GM12878 (cell line): ENCODE data around the gene ADAMTS2. TPM values are rescaled to one million over a fixed set of nuclear protein-coding genes. Genes with fewer than 3 reads are reported as not detected.

Experiments used
- ATAC-seq: fragments of 200-7000 bp; cut with Tn5 transposase; 3 replicates; pipeline ENCODE4 v1.9.1; 2020; ENCODE audit warnings: mild to moderate bottlenecking, moderate library complexity
- BruUV-seq: library from RNA; stranded (reverse); fragments of 400-500 nt; replicated peaks from 2 replicates; lab custom pipeline; 2021; lab: Mats Ljungman, UMichigan
- CTCF ChIA-PET: fragments of 300-600 bp; sonication (Branson Sonifier 250); formaldehyde crosslinking; extraction: SDS; loops from one replicate; lab custom pipeline; 2021; ENCODE audit warnings: inconsistent platforms; lab: Yijun Ruan, JAX
- POLR2A ChIA-PET: fragments of 350-600 bp; formaldehyde crosslinking; extraction: SDS; loops from one replicate; lab custom pipeline; 2021; ENCODE audit warnings: inconsistent platforms; lab: Charles Lee
- RAD21 ChIA-PET: fragments of 300-600 bp; sonication (Branson Sonifier 250); formaldehyde crosslinking; loops from one replicate; lab custom pipeline; 2023; ENCODE audit warnings: antibody characterized with exemption; ENCODE audit not compliant: unreplicated experiment; lab: Charles Lee
- SMC1A ChIA-PET: fragments of 300-600 bp; sonication (Branson Sonifier 250); formaldehyde crosslinking; loops from one replicate; lab custom pipeline; 2023; ENCODE audit not compliant: unreplicated experiment, uncharacterized antibody; lab: Charles Lee
- DNase-seq: peaks from one replicate; pipeline ENCODE4 v3.0.0-alpha.2; 2011; ENCODE audit warnings: low read depth, low spot score
- FAIRE-seq: peaks from 3 replicates; lab custom pipeline; 2011; peaks lifted over from hg19 to GRCh38; lab: Jason Lieb, UNC
- H2AFZ ChIP-seq: 2 replicates; pipeline ENCODE4 v1.6.0; 2011; ENCODE audit warnings: low read depth, low read length, control low read depth; ENCODE audit not compliant: control insufficient read depth
- H3K27ac ChIP-seq: 2 replicates; pipeline ENCODE4 v1.5.1; 2011; ENCODE audit warnings: control low read depth; ENCODE audit not compliant: control insufficient read depth, insufficient read depth
- H3K27me3 ChIP-seq, 2 experiments: replicated peaks in 1 of 2; 2 replicates each; pipeline versions ENCODE4 v1.6.0 to v1.6.1; 2011; ENCODE audit warnings: low read length in 1 of 2; ENCODE audit not compliant: control insufficient read depth in 2 of 2, insufficient read depth in 2 of 2
- H3K36me3 ChIP-seq, 2 experiments: 2 replicates each; pipeline ENCODE4 v1.5.1; 2011; ENCODE audit warnings: low read length in 1 of 2; ENCODE audit not compliant: control insufficient read depth in 2 of 2, insufficient read depth in 2 of 2
- H3K4me1 ChIP-seq: 2 replicates; pipeline ENCODE4 v1.6.1; 2011; ENCODE audit warnings: mild to moderate bottlenecking, low read length, moderate library complexity, mixed read lengths; ENCODE audit not compliant: control insufficient read depth, insufficient read depth
- H3K4me2 ChIP-seq: 2 replicates; pipeline ENCODE4 v1.6.0; 2011; ENCODE audit warnings: control low read depth; ENCODE audit not compliant: control insufficient read depth, insufficient read depth
- H3K4me3 ChIP-seq: fragments of 200-600 bp; sonication (generic); 2 replicates; pipeline ENCODE4 v1.5.1; 2016
- H3K79me2 ChIP-seq: 2 replicates; pipeline ENCODE4 v1.6.0; 2011; ENCODE audit warnings: low read length; ENCODE audit not compliant: control insufficient read depth, insufficient read depth
- H3K9ac ChIP-seq: 2 replicates; pipeline ENCODE4 v1.8.0; 2011; ENCODE audit warnings: low read length, control low read depth, mixed read lengths; ENCODE audit not compliant: control insufficient read depth, insufficient read depth
- H3K9me3 ChIP-seq: replicated peaks from 3 replicates; pipeline ENCODE4 v1.5.1; 2011; ENCODE audit warnings: mild to moderate bottlenecking, low read length; ENCODE audit not compliant: control insufficient read depth, insufficient read depth
- H4K20me1 ChIP-seq: 2 replicates; pipeline ENCODE4 v1.6.0; 2011; ENCODE audit not compliant: control insufficient read depth, insufficient read depth
- CHD1 ChIP-seq: IDR thresholded peaks from 2 replicates; pipeline ENCODE4 v1.6.1; 2012; ENCODE audit warnings: low read depth, low read length, improper control_type of control experiment
- CREM ChIP-seq: IDR thresholded peaks from 2 replicates; pipeline ENCODE4 v1.6.1; 2014; ENCODE audit warnings: antibody characterized with exemption, low read depth
- IRF3 ChIP-seq: fragments of 450-650 bp; IDR thresholded peaks from 2 replicates; pipeline ENCODE4 v1.6.1; 2014; ENCODE audit warnings: mild to moderate bottlenecking
- NFYB ChIP-seq: IDR thresholded peaks from 2 replicates; pipeline ENCODE4 v1.6.1; 2011; ENCODE audit warnings: low read depth, mild to moderate bottlenecking, low read length, improper control_type of control experiment, moderate library complexity; ENCODE audit not compliant: insufficient read depth
- PKNOX1 ChIP-seq: fragments of 450-650 bp; IDR thresholded peaks from 2 replicates; pipeline ENCODE4 v1.6.1; 2016; ENCODE audit warnings: mild to moderate bottlenecking
- RCOR1 ChIP-seq: conservative IDR thresholded peaks from 2 replicates; pipeline ENCODE4 v1.6.1; 2012; ENCODE audit warnings: low read depth, low read length, improper control_type of control experiment
- SRF ChIP-seq, 2 experiments: IDR thresholded peaks; 2 replicates each; pipeline ENCODE4 v1.6.1; 2011; ENCODE audit warnings: low read depth in 2 of 2, low read length in 2 of 2, mild to moderate bottlenecking in 1 of 2, moderate library complexity in 1 of 2
- TARDBP ChIP-seq: IDR thresholded peaks from 2 replicates; pipeline ENCODE4 v1.6.1; 2016; ENCODE audit warnings: borderline replicate concordance
- USF2 ChIP-seq: IDR thresholded peaks from 2 replicates; pipeline ENCODE4 v1.6.1; 2011; ENCODE audit warnings: low read depth, low read length, improper control_type of control experiment, borderline replicate concordance
- ZBED1 ChIP-seq: IDR thresholded peaks from 2 replicates; pipeline ENCODE4 v1.6.1; 2016; ENCODE audit warnings: borderline replicate concordance
- ZNF274 ChIP-seq: IDR thresholded peaks from one replicate; pipeline ENCODE4 v1.8.0; 2011; ENCODE audit not compliant: insufficient read length, insufficient read depth
- ZNF592 ChIP-seq: fragments of 450-650 bp; IDR thresholded peaks from 2 replicates; pipeline ENCODE4 v1.6.1; 2017; ENCODE audit warnings: mild to moderate bottlenecking, moderate library complexity
- ZSCAN29 ChIP-seq: fragments of 450-650 bp; IDR thresholded peaks from 2 replicates; pipeline ENCODE4 v1.6.1; 2017; ENCODE audit warnings: mild to moderate bottlenecking, moderate library complexity
- WGBS: methylation state at CpG from one replicate; pipeline ENCODE4 v1.1.6; 2016; ENCODE audit warnings: low lambda C conversion rate; ENCODE audit not compliant: insufficient replicate concordance, insufficient coverage; ENCODE audit errors: missing lambda C conversion rate; 5-methylcytosine and 5-hydroxymethylcytosine counted together
- in situ Hi-C: fragments of 300-500 bp; cut with MboI; formaldehyde crosslinking; loops from 9 replicates; pipeline ENCODE4 v1.14.3; 2018; ENCODE audit warnings: mixed read lengths
- intact Hi-C: fragments of 100-400 bp; cut with micrococcal nuclease; formaldehyde crosslinking; loops from one replicate; pipeline ENCODE4 v1.14.2; 2022; ENCODE audit not compliant: unreplicated experiment
- polyA plus RNA-seq, 11 experiments: library from polyadenylated mRNA; depleted of rRNA in 4 of 11; unstranded in 6 of 11; stranded (reverse) in 5 of 11; fragments of >200 nt; fragmentation: Nextera tagmentation in 4 of 11; fragmentation: Illumina TruSeq in 1 of 11; extraction: Ambion mirVana in 4 of 11; extraction: Trizol in 1 of 11; gene quantifications; 1 replicate in 1 of 11; 2 replicates in 10 of 11; pipeline versions ENCODE4 v1.2.1 to v1.2.3, GENCODE V29; 2011 to 2016; ENCODE audit warnings: inconsistent platforms in 2 of 11, missing spikeins in 2 of 11, low read depth in 1 of 11
- total RNA-seq, 4 experiments: library from RNA; depleted of rRNA in 3 of 4; stranded (reverse); fragments of >200 nt in 3 of 4; fragmentation: Illumina TruSeq in 1 of 4; extraction: Trizol in 1 of 4; gene quantifications; 2 replicates each; pipeline versions ENCODE4 v1.2.1 to v1.2.3, GENCODE V29; 2013 to 2021

Gene ADAMTS2
- total and polyA plus RNA-seq, 10 of the 15 experiments (the other 5 are each of a cell fraction or from before 2014, with no cell fraction given) = 0.03 to 0.05 TPM; not detected in 8

GRCh38 chr5:179318221-179318955 lies 26.9 kb downstream of the ADAMTS2 start:
- H3K79me2 ChIP-seq = no peaks in the 10 kb centered on the region
- DNase-seq (no peak), ATAC-seq (no peak), FAIRE-seq (no peak)
- no peak overlapping the region for H2AFZ ChIP-seq
- H3K27me3 ChIP-seq = no peaks in the 10 kb centered on the region
- ChIA-PET SMC1A (no interaction called here), POLR2A (no interaction called here), CTCF (no interaction called here), RAD21 (no interaction called here)
- H3K27ac ChIP-seq = no peak overlapping the region
- no TSS peak for BruUV-seq
- H3K9me3 ChIP-seq = no peaks in the 10 kb centered on the region; the same call in 2 of the 3 replicates
- no peaks in the 10 kb centered on the region for H4K20me1 ChIP-seq
- H3K4me1 ChIP-seq = no peaks in the 10 kb centered on the region
- H3K4me3 ChIP-seq = no peak overlapping the region
- TF ChIP-seq CHD1 = no peak
- no peak for TF ChIP-seq TARDBP
- TF ChIP-seq ZSCAN29 = no peak
- TF ChIP-seq USF2 = no peak
- TF ChIP-seq CREM = no peak
- TF ChIP-seq RCOR1 = no peak
- no peak for TF ChIP-seq ZBED1
- TF ChIP-seq IRF3 = no peak
- TF ChIP-seq ZNF592 = no peak
- no peak for TF ChIP-seq PKNOX1
- no peak for TF ChIP-seq SRF (IDR thresholded peaks at IDR 0.05; ENCODE audit: low read depth in 2 of 2, low read length in 2 of 2)
- TF ChIP-seq NFYB = no peak
- no peak for TF ChIP-seq ZNF274
- H3K36me3 ChIP-seq = no peaks in the 10 kb centered on the region
- WGBS = 43% methylated on average over 21 of the region's 21 CpGs
- H3K4me2 ChIP-seq = no peak overlapping the region
- intact Hi-C loops = no loop called here
- H3K9ac ChIP-seq = no peak overlapping the region
- in situ Hi-C loops = no loop called here
